WTC11 (cell line): ENCODE measurements around the gene EIF3A. TPM values are rescaled to one million over a fixed set of nuclear protein-coding genes. Genes with fewer than 3 reads are reported as not detected.

Source experiments
- ATAC-seq: fragments of 200-7000 bp; cut with Tn5 transposase; 2 replicates; pipeline ENCODE4 v1.10.0; 2021; ENCODE audit warnings: mild to moderate bottlenecking, moderate library complexity
- CTCF ChIA-PET: fragments of 300-600 bp; sonication (Branson Sonifier 250); formaldehyde crosslinking; loops from one replicate; lab custom pipeline; 2021; ENCODE audit warnings: antibody characterized with exemption; lab: Charles Lee
- POLR2A ChIA-PET: fragments of 350-600 bp; sonication (Branson Sonifier 250); formaldehyde crosslinking; loops from one replicate; lab custom pipeline; 2021; ENCODE audit warnings: antibody characterized with exemption; lab: Charles Lee
- DNase-seq: peaks from one replicate; pipeline ENCODE4 v3.0.0; 2021; ENCODE audit warnings: low spot score
- H3K27ac Mint-ChIP-seq: 2 replicates; pipeline ENCODE4 v1.8.0; 2021; ENCODE audit warnings: mixed read lengths
- H3K27me3 Mint-ChIP-seq: 2 replicates; pipeline ENCODE4 v1.8.0; 2021; ENCODE audit warnings: low read depth, mild to moderate bottlenecking, moderate library complexity, mixed read lengths
- H3K36me3 Mint-ChIP-seq: 2 replicates; pipeline ENCODE4 v1.8.0; 2021; ENCODE audit warnings: mixed read lengths
- H3K4me1 Mint-ChIP-seq: 2 replicates; pipeline ENCODE4 v1.8.0; 2022; ENCODE audit warnings: mixed read lengths
- H3K4me3 Mint-ChIP-seq: 2 replicates; pipeline ENCODE4 v1.8.0; 2021; ENCODE audit warnings: mild to moderate bottlenecking, moderate library complexity, mixed read lengths
- H3K9me3 Mint-ChIP-seq: 2 replicates; pipeline ENCODE4 v1.8.0; 2021; ENCODE audit warnings: mixed read lengths
- E2F1 ChIP-seq: sonication (generic); formaldehyde crosslinking; IDR thresholded peaks from 2 replicates; pipeline ENCODE4 v1.8.0; 2022; ENCODE audit warnings: mild to moderate bottlenecking, missing genetic modification reagents
- E2F5 ChIP-seq: sonication (generic); formaldehyde crosslinking; IDR thresholded peaks from 2 replicates; pipeline ENCODE4 v1.8.1; 2022; ENCODE audit warnings: mild to moderate bottlenecking, moderate library complexity, missing genetic modification reagents
- ELF4 ChIP-seq: sonication (generic); formaldehyde crosslinking; IDR thresholded peaks from 2 replicates; pipeline ENCODE4 v1.8.1; 2022; ENCODE audit warnings: low read depth, mild to moderate bottlenecking, moderate library complexity, missing genetic modification reagents
- ETV6 ChIP-seq: sonication (generic); formaldehyde crosslinking; IDR thresholded peaks from 2 replicates; pipeline ENCODE4 v1.8.1; 2022; ENCODE audit warnings: mild to moderate bottlenecking, missing genetic modification reagents
- IRF2 ChIP-seq: sonication (generic); formaldehyde crosslinking; IDR thresholded peaks from 2 replicates; pipeline ENCODE4 v1.8.0; 2022; ENCODE audit warnings: low read depth, missing genetic modification reagents, borderline replicate concordance
- NFATC4 ChIP-seq: fragments of 250-450 bp; sonication (Bioruptor Pico); IDR thresholded peaks from 2 replicates; pipeline ENCODE4 v1.9.0; 2021; ENCODE audit warnings: mild to moderate bottlenecking
- SMAD3 ChIP-seq: sonication (generic); formaldehyde crosslinking; IDR thresholded peaks from 2 replicates; pipeline ENCODE4 v1.8.0; 2022; ENCODE audit warnings: missing genetic modification reagents, mild to moderate bottlenecking, borderline replicate concordance
- STAT6 ChIP-seq: sonication (generic); formaldehyde crosslinking; conservative IDR thresholded peaks from 2 replicates; pipeline ENCODE4 v1.8.1; 2023; ENCODE audit warnings: mild to moderate bottlenecking, low read depth, missing genetic modification reagents, moderate library complexity
- ZBTB21 ChIP-seq: sonication (generic); formaldehyde crosslinking; IDR thresholded peaks from 2 replicates; pipeline ENCODE4 v1.8.1; 2023; ENCODE audit warnings: mild to moderate bottlenecking, missing genetic modification reagents, borderline replicate concordance
- ZBTB43 ChIP-seq: sonication (generic); formaldehyde crosslinking; IDR thresholded peaks from 2 replicates; pipeline ENCODE4 v1.8.1; 2023; ENCODE audit warnings: mild to moderate bottlenecking, missing genetic modification reagents
- ZNF263 ChIP-seq: sonication (generic); formaldehyde crosslinking; IDR thresholded peaks from 2 replicates; pipeline ENCODE4 v1.8.1; 2022; ENCODE audit warnings: low read depth, mild to moderate bottlenecking, moderate library complexity, missing genetic modification reagents
- ZNF317 ChIP-seq: sonication (generic); formaldehyde crosslinking; IDR thresholded peaks from 2 replicates; pipeline ENCODE4 v1.8.1; 2023; ENCODE audit warnings: low read depth, mild to moderate bottlenecking, moderate library complexity, missing genetic modification reagents, borderline replicate concordance
- ZSCAN18 ChIP-seq: fragments of 250-450 bp; sonication (Bioruptor Pico); IDR thresholded peaks from 2 replicates; pipeline ENCODE4 v2.1.2; 2022; ENCODE audit warnings: mild to moderate bottlenecking, moderate library complexity
- total RNA-seq: library from RNA; stranded (reverse); gene quantifications from 3 replicates; pipeline ENCODE4 v1.2.3, GENCODE V29; 2021
- TF ChIP-seq, protein P1 (sequence below): sonication (generic); formaldehyde crosslinking; IDR thresholded peaks from 2 replicates; pipeline ENCODE4 v1.8.1; 2022; ENCODE audit warnings: low read depth, missing genetic modification reagents, borderline replicate concordance
- TF ChIP-seq, protein P2 (sequence below): sonication (generic); formaldehyde crosslinking; IDR thresholded peaks from 2 replicates; pipeline ENCODE4 v1.8.1; 2023; ENCODE audit warnings: mild to moderate bottlenecking, missing genetic modification reagents, moderate library complexity
- TF ChIP-seq, protein P3 (sequence below): sonication (generic); formaldehyde crosslinking; IDR thresholded peaks from 2 replicates; pipeline ENCODE4 v1.8.0; 2022; ENCODE audit warnings: mild to moderate bottlenecking, missing genetic modification reagents
- TF ChIP-seq, protein P4 (sequence below): fragments of 250-450 bp; sonication (Bioruptor Pico); IDR thresholded peaks from 2 replicates; pipeline ENCODE4 v1.9.0; 2021; ENCODE audit warnings: moderate library complexity, mild to moderate bottlenecking, inconsistent platforms, borderline replicate concordance

EIF3A gene
- total RNA-seq, 1 experiment from 2014 or later: 213 TPM

- TF ChIP-seq, protein P1, sequence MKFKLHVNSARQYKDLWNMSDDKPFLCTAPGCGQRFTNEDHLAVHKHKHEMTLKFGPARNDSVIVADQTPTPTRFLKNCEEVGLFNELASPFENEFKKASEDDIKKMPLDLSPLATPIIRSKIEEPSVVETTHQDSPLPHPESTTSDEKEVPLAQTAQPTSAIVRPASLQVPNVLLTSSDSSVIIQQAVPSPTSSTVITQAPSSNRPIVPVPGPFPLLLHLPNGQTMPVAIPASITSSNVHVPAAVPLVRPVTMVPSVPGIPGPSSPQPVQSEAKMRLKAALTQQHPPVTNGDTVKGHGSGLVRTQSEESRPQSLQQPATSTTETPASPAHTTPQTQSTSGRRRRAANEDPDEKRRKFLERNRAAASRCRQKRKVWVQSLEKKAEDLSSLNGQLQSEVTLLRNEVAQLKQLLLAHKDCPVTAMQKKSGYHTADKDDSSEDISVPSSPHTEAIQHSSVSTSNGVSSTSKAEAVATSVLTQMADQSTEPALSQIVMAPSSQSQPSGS (CRISPR knock-in tag): no peak
- TF ChIP-seq, protein P2, sequence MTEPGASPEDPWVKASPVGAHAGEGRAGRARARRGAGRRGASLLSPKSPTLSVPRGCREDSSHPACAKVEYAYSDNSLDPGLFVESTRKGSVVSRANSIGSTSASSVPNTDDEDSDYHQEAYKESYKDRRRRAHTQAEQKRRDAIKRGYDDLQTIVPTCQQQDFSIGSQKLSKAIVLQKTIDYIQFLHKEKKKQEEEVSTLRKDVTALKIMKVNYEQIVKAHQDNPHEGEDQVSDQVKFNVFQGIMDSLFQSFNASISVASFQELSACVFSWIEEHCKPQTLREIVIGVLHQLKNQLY (CRISPR knock-in tag): no peak
- TF ChIP-seq ELF4 (CRISPR knock-in tag) (no peak), E2F5 (CRISPR knock-in tag) (no peak), STAT6 (CRISPR knock-in tag) (no peak), ZBTB21 (no peak)
These were observed 9.6 kb upstream of the EIF3A start (continued) for GRCh38 chr10:119090026-119090795.

DNA sequence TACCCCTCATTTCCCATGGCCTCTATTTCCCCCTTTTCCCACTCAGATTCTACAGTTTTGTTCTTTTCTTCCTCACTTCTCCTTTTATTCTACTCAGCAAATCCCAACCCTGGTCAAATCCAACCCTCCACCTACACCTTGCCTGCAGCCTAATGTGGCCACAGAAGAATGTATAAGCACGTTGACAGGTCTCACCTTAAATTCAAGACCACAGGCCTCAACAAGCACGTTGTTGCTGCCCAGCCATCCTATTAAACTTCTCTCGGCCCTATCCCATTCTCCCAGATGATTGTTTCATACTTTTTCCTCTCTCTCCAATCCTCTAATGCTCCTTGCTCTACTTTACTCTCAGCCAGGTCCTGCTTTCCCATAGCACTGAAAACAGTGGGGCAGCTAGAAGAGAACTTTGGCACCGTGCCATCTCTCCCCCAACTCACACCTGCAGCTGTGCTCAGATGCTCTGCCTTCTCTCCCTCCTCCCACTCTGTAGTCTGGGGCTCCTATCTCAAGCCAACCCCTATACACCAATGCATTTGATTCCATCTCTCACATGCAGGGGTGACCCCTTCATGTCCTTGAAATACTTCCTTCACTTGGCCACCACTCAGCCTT is 6.8 kb upstream of the EIF3A start:
- Mint-ChIP-seq H3K36me3 (no peaks in the 10 kb centered on the region), H3K4me3 (no peak overlapping the region), H3K27me3 (no peaks in the 10 kb centered on the region; the same call in 1 of the 2 replicates), H3K27ac (no peak overlapping the region), H3K9me3 (no peaks in the 10 kb centered on the region), H3K4me1 (peaks cover 2% of the 10 kb centered on the region)
- no peak for DNase-seq
- CTCF ChIA-PET: no interaction called here
- POLR2A ChIA-PET: no interaction called here
- no peak for ATAC-seq
- TF ChIP-seq SMAD3 (no peak), ZBTB43 (CRISPR knock-in tag) (no peak), NFATC4 (CRISPR knock-in tag) (no peak), ETV6 (CRISPR knock-in tag) (no peak), ZNF263 (no peak), E2F1 (CRISPR knock-in tag) (no peak), ZSCAN18 (CRISPR knock-in tag) (no peak), ZNF317 (CRISPR knock-in tag) (no peak), IRF2 (CRISPR knock-in tag) (no peak)
- TF ChIP-seq, protein P3, sequence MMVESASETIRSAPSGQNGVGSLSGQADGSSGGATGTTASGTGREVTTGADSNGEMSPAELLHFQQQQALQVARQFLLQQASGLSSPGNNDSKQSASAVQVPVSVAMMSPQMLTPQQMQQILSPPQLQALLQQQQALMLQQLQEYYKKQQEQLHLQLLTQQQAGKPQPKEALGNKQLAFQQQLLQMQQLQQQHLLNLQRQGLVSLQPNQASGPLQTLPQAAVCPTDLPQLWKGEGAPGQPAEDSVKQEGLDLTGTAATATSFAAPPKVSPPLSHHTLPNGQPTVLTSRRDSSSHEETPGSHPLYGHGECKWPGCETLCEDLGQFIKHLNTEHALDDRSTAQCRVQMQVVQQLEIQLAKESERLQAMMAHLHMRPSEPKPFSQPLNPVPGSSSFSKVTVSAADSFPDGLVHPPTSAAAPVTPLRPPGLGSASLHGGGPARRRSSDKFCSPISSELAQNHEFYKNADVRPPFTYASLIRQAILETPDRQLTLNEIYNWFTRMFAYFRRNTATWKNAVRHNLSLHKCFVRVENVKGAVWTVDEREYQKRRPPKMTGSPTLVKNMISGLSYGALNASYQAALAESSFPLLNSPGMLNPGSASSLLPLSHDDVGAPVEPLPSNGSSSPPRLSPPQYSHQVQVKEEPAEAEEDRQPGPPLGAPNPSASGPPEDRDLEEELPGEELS (CRISPR knock-in tag): no peak
- TF ChIP-seq, protein P4, sequence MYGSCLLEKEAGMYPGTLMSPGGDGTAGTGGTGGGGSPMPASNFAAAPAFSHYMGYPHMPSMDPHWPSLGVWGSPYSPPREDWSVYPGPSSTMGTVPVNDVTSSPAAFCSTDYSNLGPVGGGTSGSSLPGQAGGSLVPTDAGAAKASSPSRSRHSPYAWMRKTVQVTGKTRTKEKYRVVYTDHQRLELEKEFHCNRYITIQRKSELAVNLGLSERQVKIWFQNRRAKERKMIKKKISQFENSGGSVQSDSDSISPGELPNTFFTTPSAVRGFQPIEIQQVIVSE: no peak
- TF ChIP-seq, protein P1 (CRISPR knock-in tag): no peak
